ENCODE measurements around the gene KRT74.
"Not testable (repeated sequence)": the region's sequence is repeated elsewhere in the genome, so short reads cannot be mapped to it uniquely, and the experiment has no call there.

Gene KRT74

GRCh38 chr12:52598966-52599365 lies 25.3 kb upstream of the KRT74 start:
- Histone ChIP-seq H3K9ac (ENCODE audit: low read length) (no peak overlapping the region), H3K36me3 (ENCODE audit: insufficient read depth, low read length) (no peaks in the 10 kb centered on the region), H4K20me1 (ENCODE audit: insufficient read depth, low read length) (no peaks in the 10 kb centered on the region), H2AFZ (ENCODE audit: low read length) (no peak overlapping the region), H3K9me3 (ENCODE audit: low read length) (no peaks in the 10 kb centered on the region), H3K27ac (ENCODE audit: low read depth, low read length, poor library complexity, severe bottlenecking) (no peak overlapping the region), H3K4me1 (ENCODE audit: insufficient read depth, low read length, severe bottlenecking) (no peaks in the 10 kb centered on the region), H3F3A (ENCODE audit: insufficient read depth, low read length) (no peaks in the 10 kb centered on the region), H3K9me2 (ENCODE audit: low read depth, low read length) (no peaks in the 10 kb centered on the region), H3K27me3 (ENCODE audit: insufficient read depth, low read length) (0 out of 2 replicates have a peak, but pooled peaks cover 3% of the 10 kb centered on the region), H3K79me2 (ENCODE audit: insufficient read depth, low read length) (no peaks in the 10 kb centered on the region), H3K4me3 (ENCODE audit: low read depth, low read length, poor library complexity, severe bottlenecking) (no peak overlapping the region), H3K4me2 (ENCODE audit: low read length) (no peak overlapping the region)
- no peak for TF ChIP-seq EZH2 (IDR thresholded peaks at IDR 0.05; ENCODE audit: borderline replicate concordance, low read length)
- TF ChIP-seq CTCF (IDR thresholded peaks at IDR 0.05; ENCODE audit: low read length): no peak

GRCh38 chr12:52594237-52594636 lies 20.6 kb upstream of the KRT74 start:
- H3K4me2 ChIP-seq (ENCODE audit: low read length); H3K27me3 ChIP-seq (ENCODE audit: insufficient read depth, low read length): not testable (repeated sequence)

GRCh38 chr12:52591521-52591920 lies 17.9 kb upstream of the KRT74 start:
- TF ChIP-seq CTCF (IDR thresholded peaks at IDR 0.05; ENCODE audit: low read length) (no peak), EZH2 (IDR thresholded peaks at IDR 0.05; ENCODE audit: borderline replicate concordance, low read length) (no peak)
- no peaks in the 10 kb centered on the region for H3K4me1 ChIP-seq (ENCODE audit: insufficient read depth, low read length, severe bottlenecking)
- no peaks in the 10 kb centered on the region for H3K79me2 ChIP-seq (ENCODE audit: insufficient read depth, low read length)
- H3K27me3 ChIP-seq (ENCODE audit: insufficient read depth, low read length): no peaks in the 10 kb centered on the region
- no peak overlapping the region for H3K4me2 ChIP-seq (ENCODE audit: low read length)
- H3K9me3 ChIP-seq (ENCODE audit: low read length): no peaks in the 10 kb centered on the region
- no peaks in the 10 kb centered on the region for H3F3A ChIP-seq (ENCODE audit: insufficient read depth, low read length)
- H3K27ac ChIP-seq (ENCODE audit: low read depth, low read length, poor library complexity, severe bottlenecking): no peak overlapping the region
- no peaks in the 10 kb centered on the region for H3K36me3 ChIP-seq (ENCODE audit: insufficient read depth, low read length)
- no peaks in the 10 kb centered on the region for H4K20me1 ChIP-seq (ENCODE audit: insufficient read depth, low read length)
- H3K4me3 ChIP-seq (ENCODE audit: low read depth, low read length, poor library complexity, severe bottlenecking): no peak overlapping the region
- no peak overlapping the region for H3K9ac ChIP-seq (ENCODE audit: low read length)
- H2AFZ ChIP-seq (ENCODE audit: low read length): no peak overlapping the region
- H3K9me2 ChIP-seq (ENCODE audit: low read depth, low read length): no peaks in the 10 kb centered on the region

More at GRCh38 chr12:52594237-52594636, 20.6 kb upstream of the KRT74 start:
- H4K20me1 ChIP-seq (ENCODE audit: insufficient read depth, low read length); H3K79me2 ChIP-seq (ENCODE audit: insufficient read depth, low read length); H3K9me3 ChIP-seq (ENCODE audit: low read length); H3K4me3 ChIP-seq (ENCODE audit: low read depth, low read length, poor library complexity, severe bottlenecking); H2AFZ ChIP-seq (ENCODE audit: low read length); H3K27ac ChIP-seq (ENCODE audit: low read depth, low read length, poor library complexity, severe bottlenecking); H3K9me2 ChIP-seq (ENCODE audit: low read depth, low read length); H3K4me1 ChIP-seq (ENCODE audit: insufficient read depth, low read length, severe bottlenecking); H3K36me3 ChIP-seq (ENCODE audit: insufficient read depth, low read length); H3F3A ChIP-seq (ENCODE audit: insufficient read depth, low read length); H3K9ac ChIP-seq (ENCODE audit: low read length): not testable (repeated sequence)

GRCh38 chr12:52590021-52590420 lies 16.4 kb upstream of the KRT74 start:
- no peaks in the 10 kb centered on the region for H3K27me3 ChIP-seq (ENCODE audit: insufficient read depth, low read length)
- no peaks in the 10 kb centered on the region for H3K36me3 ChIP-seq (ENCODE audit: insufficient read depth, low read length)
- H3K4me3 ChIP-seq (ENCODE audit: low read depth, low read length, poor library complexity, severe bottlenecking): no peak overlapping the region
- no peak overlapping the region for H3K27ac ChIP-seq (ENCODE audit: low read depth, low read length, poor library complexity, severe bottlenecking)
- H3F3A ChIP-seq (ENCODE audit: insufficient read depth, low read length): no peaks in the 10 kb centered on the region
- no peaks in the 10 kb centered on the region for H3K79me2 ChIP-seq (ENCODE audit: insufficient read depth, low read length)
- H4K20me1 ChIP-seq (ENCODE audit: insufficient read depth, low read length): no peaks in the 10 kb centered on the region
- no peak overlapping the region for H3K9ac ChIP-seq (ENCODE audit: low read length)
- H3K4me2 ChIP-seq (ENCODE audit: low read length): no peak overlapping the region
- TF ChIP-seq CTCF (IDR thresholded peaks at IDR 0.05; ENCODE audit: low read length): no peak
- no peak for TF ChIP-seq EZH2 (IDR thresholded peaks at IDR 0.05; ENCODE audit: borderline replicate concordance, low read length)
- H3K4me1 ChIP-seq (ENCODE audit: insufficient read depth, low read length, severe bottlenecking): no peaks in the 10 kb centered on the region
- H2AFZ ChIP-seq (ENCODE audit: low read length): no peak overlapping the region
- H3K9me3 ChIP-seq (ENCODE audit: low read length): no peaks in the 10 kb centered on the region
- H3K9me2 ChIP-seq (ENCODE audit: low read depth, low read length): no peaks in the 10 kb centered on the region

Data from OCI-LY1 (cell line).